Neural cell (in vitro differentiated cells): ENCODE measurements around the gene MED15. TPM values are rescaled to one million over a fixed set of nuclear protein-coding genes. Genes with fewer than 3 reads are reported as not detected.

Source experiments
- H2AFZ ChIP-seq: fragments of 200-600, 300-800 bp; sonication (generic), shearing (Covaris generic); 2 replicates; pipeline ENCODE4 v1.6.0; 2014; ENCODE audit warnings: low read depth, mild to moderate bottlenecking, antibody characterized with exemption, low read length, moderate library complexity
- H3F3A ChIP-seq: fragments of 200-600 bp; shearing (Covaris generic); 2 replicates; pipeline ENCODE4 v1.6.1; 2016; ENCODE audit warnings: mild to moderate bottlenecking, moderate library complexity, mixed read lengths, antibody characterized with exemption, low read length; ENCODE audit not compliant: insufficient read depth, poor library complexity, severe bottlenecking
- H3K27ac ChIP-seq: fragments of 200-600, 300-800 bp; sonication (generic), shearing (Covaris generic); 2 replicates; pipeline ENCODE4 v1.5.1; 2014; ENCODE audit warnings: mild to moderate bottlenecking, low read length, moderate library complexity
- H3K27me3 ChIP-seq: fragments of 300-800, 200-600 bp; sonication (generic), shearing (Covaris generic); 2 replicates; pipeline ENCODE4 v1.6.0; 2014; ENCODE audit warnings: mild to moderate bottlenecking, low read depth, low read length, moderate library complexity; ENCODE audit not compliant: insufficient read depth
- H3K36me3 ChIP-seq: fragments of 300-800, 200-600 bp; sonication (generic), shearing (Covaris generic); 2 replicates; pipeline ENCODE4 v1.5.1; 2014; ENCODE audit warnings: mild to moderate bottlenecking, antibody characterized with exemption, low read length, moderate library complexity; ENCODE audit not compliant: insufficient read depth
- H3K4me2 ChIP-seq: fragments of 300-800, 200-600 bp; sonication (generic), shearing (Covaris generic); 2 replicates; pipeline ENCODE4 v1.6.0; 2014; ENCODE audit warnings: mild to moderate bottlenecking, low read length
- H3K4me3 ChIP-seq: fragments of 300-800, 200-600 bp; sonication (generic), shearing (Covaris generic); 2 replicates; pipeline ENCODE4 v1.5.1; 2014; ENCODE audit warnings: mild to moderate bottlenecking, low read length, moderate library complexity
- H3K79me2 ChIP-seq: fragments of 200-600 bp; shearing (Covaris generic); replicated peaks from 2 replicates; pipeline ENCODE4 v1.6.0; 2014; ENCODE audit warnings: mild to moderate bottlenecking, low read length, moderate library complexity; ENCODE audit not compliant: insufficient read depth
- H3K9ac ChIP-seq: fragments of 300-800, 200-600 bp; sonication (generic), shearing (Covaris generic); 2 replicates; pipeline ENCODE4 v1.6.1; 2016; ENCODE audit warnings: mild to moderate bottlenecking, low read length, mixed read lengths
- H3K9me2 ChIP-seq: fragments of 200-600 bp; shearing (Covaris generic); 2 replicates; pipeline ENCODE4 v1.6.1; 2016; ENCODE audit warnings: mild to moderate bottlenecking, low read length, mixed read lengths; ENCODE audit not compliant: insufficient read depth
- H3K9me3 ChIP-seq: fragments of 200-600, 300-800 bp; sonication (generic), shearing (Covaris generic); 2 replicates; pipeline ENCODE4 v1.6.1; 2016; ENCODE audit warnings: mild to moderate bottlenecking, mixed run types, low read length, moderate library complexity, mixed read lengths
- H4K20me1 ChIP-seq: fragments of 200-600 bp; shearing (Covaris generic); 2 replicates; pipeline ENCODE4 v1.6.1; 2016; ENCODE audit warnings: mild to moderate bottlenecking, mixed run types; ENCODE audit not compliant: insufficient read depth
- CTCF ChIP-seq: fragments of 450-650 bp; IDR thresholded peaks from 2 replicates; pipeline ENCODE4 v1.5.1; 2014; ENCODE audit warnings: antibody characterized with exemption, mild to moderate bottlenecking, moderate library complexity; ENCODE audit not compliant: poor library complexity, severe bottlenecking
- EP300 ChIP-seq: fragments of 450-650 bp; conservative IDR thresholded peaks from 2 replicates; pipeline ENCODE4 v1.6.1; 2014; ENCODE audit warnings: antibody characterized with exemption, mild to moderate bottlenecking, moderate library complexity; ENCODE audit not compliant: poor library complexity, severe bottlenecking
- EZH2 ChIP-seq: fragments of 200-600, 300-800 bp; shearing (Covaris generic), sonication (generic); IDR thresholded peaks from 2 replicates; pipeline ENCODE4 v1.6.1; 2014; ENCODE audit warnings: antibody characterized with exemption, low read length, borderline replicate concordance, mild to moderate bottlenecking; ENCODE audit not compliant: insufficient read depth, poor library complexity, severe bottlenecking
- MXI1 ChIP-seq: fragments of 450-650 bp; conservative IDR thresholded peaks from 2 replicates; pipeline ENCODE4 v1.6.1; 2014; ENCODE audit warnings: antibody characterized with exemption, mild to moderate bottlenecking; ENCODE audit not compliant: poor library complexity, severe bottlenecking
- POLR2AphosphoS5 ChIP-seq: IDR thresholded peaks from 2 replicates; pipeline ENCODE4 v1.6.1; 2012
- RAD21 ChIP-seq: fragments of 450-650 bp; conservative IDR thresholded peaks from 2 replicates; pipeline ENCODE4 v1.6.1; 2014; ENCODE audit warnings: antibody characterized with exemption, mild to moderate bottlenecking, moderate library complexity
- REST ChIP-seq: IDR thresholded peaks from 2 replicates; pipeline ENCODE4 v1.6.1; 2012; ENCODE audit warnings: borderline replicate concordance
- SMC3 ChIP-seq: fragments of 450-650 bp; conservative IDR thresholded peaks from 2 replicates; pipeline ENCODE4 v1.6.1; 2014; ENCODE audit warnings: antibody characterized with exemption, mild to moderate bottlenecking, moderate library complexity; ENCODE audit not compliant: poor library complexity
- TAF1 ChIP-seq: IDR thresholded peaks from 2 replicates; pipeline ENCODE4 v1.6.1; 2012; ENCODE audit warnings: low read depth
- polyA plus RNA-seq: library from polyadenylated mRNA; depleted of rRNA; stranded (reverse); fragments of >200 nt; gene quantifications from 2 replicates; pipeline ENCODE4 v1.2.3, GENCODE V29; 2014

Gene MED15
- polyA plus RNA-seq, 1 donor from 2014 or later = 13.2 TPM

- TF ChIP-seq EP300 = no peak
- TF ChIP-seq SMC3 = no peak
- no peak for TF ChIP-seq RAD21
- no peaks in the 10 kb centered on the region for H3K36me3 ChIP-seq
These were observed 120.9 kb downstream of the MED15 start for GRCh38 chr22:20628081-20628939.

GRCh38 chr22:20629401-20629800, 122.0 kb downstream of the MED15 start:
- Histone ChIP-seq H3K27ac (no peak overlapping the region), H3K27me3 (no peaks in the 10 kb centered on the region), H3K9me3 (no peaks in the 10 kb centered on the region), H3K4me2 (no peak overlapping the region), H2AFZ (no peak overlapping the region), H3K9ac (no peak overlapping the region), H3K9me2 (no peaks in the 10 kb centered on the region), H3F3A (no peaks in the 10 kb centered on the region), H3K79me2 (no peaks in the 10 kb centered on the region), H3K36me3 (no peaks in the 10 kb centered on the region), H3K4me3 (no peak overlapping the region), H4K20me1 (no peaks in the 10 kb centered on the region)
- TF ChIP-seq CTCF (no peak), EZH2 (no peak), REST (no peak), TAF1 (no peak), EP300 (no peak), MXI1 (no peak), RAD21 (no peak), POLR2AphosphoS5 (no peak), SMC3 (no peak)

More at GRCh38 chr22:20628081-20628939, 120.9 kb downstream of the MED15 start:
- Histone ChIP-seq H3K9me3 (no peaks in the 10 kb centered on the region), H2AFZ (no peak overlapping the region), H3F3A (no peaks in the 10 kb centered on the region), H4K20me1 (no peaks in the 10 kb centered on the region), H3K79me2 (no peaks in the 10 kb centered on the region), H3K27me3 (no peaks in the 10 kb centered on the region), H3K27ac (no peak overlapping the region), H3K9ac (no peak overlapping the region), H3K9me2 (no peaks in the 10 kb centered on the region), H3K4me2 (no peak overlapping the region), H3K4me3 (no peak overlapping the region)
